ENCODE results near the gene LRRC49. TPM values are rescaled to one million over a fixed set of nuclear protein-coding genes. Genes with fewer than 3 reads are reported as not detected.

LRRC49 gene
- total and polyA plus RNA-seq, 10 of the 15 experiments (the other 5 are each of a cell fraction or from before 2014, with no cell fraction given) = 1.4 to 3.7 (median 2.9) TPM

- no peak for TF ChIP-seq REST (IDR thresholded peaks at IDR 0.05; ENCODE audit: low read depth, low read length)
- TF ChIP-seq SREBF2 (IDR thresholded peaks at IDR 0.05; ENCODE audit: low read length) = no peak
- no peak for TF ChIP-seq ZBTB4 (CRISPR knock-in tag; IDR thresholded peaks at IDR 0.05)
- TF ChIP-seq CREM (IDR thresholded peaks at IDR 0.05; ENCODE audit: low read depth) = no peak
- no peak for TF ChIP-seq ZNF384 (IDR thresholded peaks at IDR 0.05; ENCODE audit: borderline replicate concordance, low read depth, low read length)
- TF ChIP-seq CHD4 (IDR thresholded peaks at IDR 0.05) = no peak
- no peak for TF ChIP-seq FOXM1 (IDR thresholded peaks at IDR 0.05; ENCODE audit: low read depth, low read length)
- TF ChIP-seq BCL11A (IDR thresholded peaks at IDR 0.05; ENCODE audit: low read depth, low read length) = no peak
- TF ChIP-seq ZBTB40 (IDR thresholded peaks at IDR 0.05; ENCODE audit: borderline replicate concordance) = no peak
- TF ChIP-seq CTCF (IDR thresholded peaks at IDR 0.05 in 2 of 3, conservative IDR thresholded peaks at IDR 0.05 in 1 of 3; ENCODE audit: control insufficient read depth in 2 of 3, extremely low read depth in 1 of 3, insufficient read depth in 1 of 3, low read depth in 3 of 3, low read length in 3 of 3) = no peak
- TF ChIP-seq E2F8 (IDR thresholded peaks at IDR 0.05; ENCODE audit: low read depth, partially characterized antibody) = no peak
- TF ChIP-seq JUND (IDR thresholded peaks at IDR 0.05; ENCODE audit: low read depth, low read length) = no peak
- TF ChIP-seq ZNF24 (IDR thresholded peaks at IDR 0.05) = no peak
Observed at GRCh38 chr15:70859322-70859908, 33.2 kb upstream of the LRRC49 start (continued).

Data from GM12878 (cell line).